HFFc6 (cell line): ENCODE results near the gene GAB2. TPM values are rescaled to one million over a fixed set of nuclear protein-coding genes. Genes with fewer than 3 reads are reported as not detected.

ENCODE experiments used
- DNase-seq: peaks from one replicate; pipeline ENCODE4 v3.0.0-alpha.2; 2018
- H3K27ac Mint-ChIP-seq: 2 replicates; pipeline ENCODE4 v1.8.0; 2020; ENCODE audit warnings: mild to moderate bottlenecking, mixed read lengths
- H3K27me3 Mint-ChIP-seq: 2 replicates; pipeline ENCODE4 v1.8.0; 2021; ENCODE audit warnings: mild to moderate bottlenecking, moderate library complexity, mixed read lengths; ENCODE audit not compliant: insufficient read depth
- H3K36me3 Mint-ChIP-seq: 2 replicates; pipeline ENCODE4 v1.8.0; 2021; ENCODE audit warnings: low read depth, mixed read lengths
- H3K4me1 Mint-ChIP-seq: 2 replicates; pipeline ENCODE4 v1.8.0; 2020; ENCODE audit warnings: low read depth, mixed read lengths
- H3K4me3 Mint-ChIP-seq: 2 replicates; pipeline ENCODE4 v1.8.0; 2020; ENCODE audit warnings: mild to moderate bottlenecking, moderate library complexity, mixed read lengths
- H3K9me3 Mint-ChIP-seq: 2 replicates; pipeline ENCODE4 v1.8.0; 2020; ENCODE audit warnings: mild to moderate bottlenecking, mixed read lengths
- CTCF ChIP-seq: fragments of 200-600 bp; sonication (generic); IDR thresholded peaks from 2 replicates; pipeline ENCODE4 v1.5.0; 2021; ENCODE audit warnings: antibody characterized with exemption, mild to moderate bottlenecking
- total RNA-seq, 6 experiments: library from RNA; stranded (reverse); fragmentation: NEBNext Ultra II Directional; extraction: Animal tissue kit (Norgen Biotek cat#: 25700); gene quantifications; 2 replicates in 1 of 6; 3 replicates in 5 of 6; pipeline ENCODE4 v1.2.3, GENCODE V29; 2021

The GAB2 gene
- total RNA-seq, 6 experiments from 2014 or later: 8.4 to 12.1 (median 9.9) TPM

DNA sequence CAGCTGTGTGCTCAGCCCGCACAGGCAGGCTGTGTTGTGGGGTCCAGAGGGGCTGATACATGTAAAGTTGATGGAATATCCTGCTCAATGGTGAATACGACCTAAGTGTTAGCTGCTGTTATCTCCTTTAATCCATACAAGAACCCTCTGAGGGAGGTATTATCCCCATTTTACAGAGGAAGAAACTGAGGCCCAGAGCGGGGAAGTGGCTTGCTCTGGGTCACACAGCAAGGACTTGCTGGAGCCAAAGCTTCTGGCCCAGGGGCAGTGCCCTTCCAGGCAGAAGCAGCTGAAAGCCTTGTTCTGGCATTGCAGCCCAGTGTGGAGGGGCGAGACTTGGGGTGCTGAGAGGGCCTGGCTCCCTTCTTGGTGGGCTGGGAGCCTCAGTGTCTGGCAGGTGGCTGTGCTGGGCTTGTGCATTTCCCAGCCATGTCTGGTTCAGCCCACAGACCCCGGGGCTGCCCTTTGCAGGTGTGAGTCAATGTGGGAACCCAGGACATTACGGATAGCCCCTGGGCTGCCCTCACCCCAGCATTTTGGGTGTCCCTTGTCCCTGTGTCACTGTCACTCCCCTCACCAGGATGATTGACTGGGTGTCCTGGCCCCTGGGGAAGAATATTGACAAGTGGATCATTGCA, 218.5 kb downstream of the GAB2 start:
- no peak for DNase-seq
- peaks cover 15% of the 10 kb centered on the region for H3K36me3 Mint-ChIP-seq
- TF ChIP-seq CTCF: no peak
- no peak overlapping the region for H3K27ac Mint-ChIP-seq
- H3K4me1 Mint-ChIP-seq: peaks cover 8% of the 10 kb centered on the region
- H3K4me3 Mint-ChIP-seq: no peak overlapping the region
- no peaks in the 10 kb centered on the region; the same call in 1 of the 2 replicates for H3K27me3 Mint-ChIP-seq
- H3K9me3 Mint-ChIP-seq: no peaks in the 10 kb centered on the region

GRCh38 chr11:78197816-78198215, 219.8 kb downstream of the GAB2 start:
- Mint-ChIP-seq H3K9me3 (no peaks in the 10 kb centered on the region), H3K27me3 (no peaks in the 10 kb centered on the region; the same call in 1 of the 2 replicates), H3K27ac (no peak overlapping the region), H3K36me3 (peaks cover 15% of the 10 kb centered on the region), H3K4me1 (peaks cover 15% of the 10 kb centered on the region), H3K4me3 (no peak overlapping the region)
- TF ChIP-seq CTCF: no peak
- no peak for DNase-seq

GRCh38 chr11:78196661-78197091, 220.9 kb downstream of the GAB2 start:
- H3K4me3 Mint-ChIP-seq: no peak overlapping the region
- H3K36me3 Mint-ChIP-seq: peaks cover 13% of the 10 kb centered on the region; the same call in 1 of the 2 replicates
- TF ChIP-seq CTCF: no peak

GRCh38 chr11:78195917-78196560, 221.6 kb downstream of the GAB2 start:
- no peak for TF ChIP-seq CTCF
- Mint-ChIP-seq H3K27me3 (no peaks in the 10 kb centered on the region; the same call in 1 of the 2 replicates), H3K36me3 (peaks cover 6% of the 10 kb centered on the region; the same call in 1 of the 2 replicates), H3K4me1 (peaks cover 29% of the 10 kb centered on the region), H3K27ac (no peak overlapping the region), H3K9me3 (no peaks in the 10 kb centered on the region), H3K4me3 (no peak overlapping the region)
- no peak for DNase-seq

More at GRCh38 chr11:78196661-78197091, 220.9 kb downstream of the GAB2 start:
- no peaks in the 10 kb centered on the region; the same call in 1 of the 2 replicates for H3K27me3 Mint-ChIP-seq
- no peak overlapping the region for H3K27ac Mint-ChIP-seq
- H3K4me1 Mint-ChIP-seq: peaks cover 24% of the 10 kb centered on the region
- H3K9me3 Mint-ChIP-seq: no peaks in the 10 kb centered on the region
- DNase-seq: no peak

- H3K9me3 Mint-ChIP-seq: no peaks in the 10 kb centered on the region
- peaks cover 6% of the 10 kb centered on the region; the same call in 1 of the 2 replicates for H3K36me3 Mint-ChIP-seq
- no peak overlapping the region for H3K27ac Mint-ChIP-seq
- no peak for DNase-seq
- H3K4me1 Mint-ChIP-seq: peaks cover 44% of the 10 kb centered on the region
- H3K4me3 Mint-ChIP-seq: no peak overlapping the region
- H3K27me3 Mint-ChIP-seq: no peaks in the 10 kb centered on the region; the same call in 1 of the 2 replicates
- TF ChIP-seq CTCF: no peak
Observed at GRCh38 chr11:78194490-78194889, 223.1 kb downstream of the GAB2 start.
